ENCODE data around the gene SETBP1.

- no peak for TF ChIP-seq ZNF8 (CRISPR knock-in tag; IDR thresholded peaks at IDR 0.05)
- TF ChIP-seq RARB (CRISPR knock-in tag; IDR thresholded peaks at IDR 0.05) = no peak
- no peak for TF ChIP-seq ZFP3 (CRISPR knock-in tag; IDR thresholded peaks at IDR 0.05)
- TF ChIP-seq PPARA (CRISPR knock-in tag; IDR thresholded peaks at IDR 0.05; ENCODE audit: borderline replicate concordance) = no peak
These were observed 156.9 kb downstream of the SETBP1 start for GRCh38 chr18:44837482-44838180.

Data from SK-N-SH treated with all-trans-retinoic acid at 6 μM for 48 hours (cell line).